Hepatocyte (in vitro differentiated cells): Measurements from ENCODE around the gene UCK2. TPM values are rescaled to one million over a fixed set of nuclear protein-coding genes. Genes with fewer than 3 reads are reported as not detected.

Experiments used
- DNase-seq: peaks from one replicate; pipeline ENCODE4 v3.0.0-alpha.2; 2016; ENCODE audit warnings: low spot score
- H2AFZ ChIP-seq: fragments of 200-600 bp; sonication (generic); 2 replicates; pipeline ENCODE4 v1.6.0; 2016; ENCODE audit warnings: antibody characterized with exemption, mild to moderate bottlenecking
- H3K27ac ChIP-seq: fragments of 200-600 bp; sonication (generic); 2 replicates; pipeline ENCODE4 v1.5.1; 2016; ENCODE audit warnings: mild to moderate bottlenecking
- H3K27me3 ChIP-seq: fragments of 200-600 bp; sonication (generic); 2 replicates; pipeline ENCODE4 v1.6.1; 2016
- H3K36me3 ChIP-seq: fragments of 200-600 bp; sonication (generic); replicated peaks from 2 replicates; pipeline ENCODE4 v1.5.1; 2016; ENCODE audit warnings: low read depth; ENCODE audit not compliant: insufficient read depth
- H3K4me1 ChIP-seq: fragments of 200-600 bp; sonication (generic); 2 replicates; pipeline ENCODE4 v1.5.1; 2016; ENCODE audit warnings: mild to moderate bottlenecking, moderate library complexity; ENCODE audit not compliant: insufficient read depth
- H3K4me2 ChIP-seq: fragments of 200-600 bp; sonication (generic); 2 replicates; pipeline ENCODE4 v1.6.0; 2016
- H3K4me3 ChIP-seq: fragments of 200-600 bp; sonication (generic); 2 replicates; pipeline ENCODE4 v1.5.1; 2016; ENCODE audit warnings: mild to moderate bottlenecking
- H3K79me2 ChIP-seq: fragments of 200-600 bp; sonication (generic); 2 replicates; pipeline ENCODE4 v1.6.0; 2017; ENCODE audit warnings: mild to moderate bottlenecking
- H3K9me2 ChIP-seq: fragments of 200-600 bp; sonication (generic); replicated peaks from 2 replicates; pipeline ENCODE4 v1.6.0; 2017; ENCODE audit warnings: mild to moderate bottlenecking; ENCODE audit not compliant: insufficient read depth
- H3K9me3 ChIP-seq: fragments of 200-600 bp; sonication (generic); 2 replicates; pipeline ENCODE4 v1.5.1; 2016; ENCODE audit warnings: low read depth, mild to moderate bottlenecking
- H4K20me1 ChIP-seq: fragments of 200-600 bp; sonication (generic); 2 replicates; pipeline ENCODE4 v1.6.0; 2016; ENCODE audit warnings: mild to moderate bottlenecking; ENCODE audit not compliant: insufficient read depth, poor library complexity, severe bottlenecking
- EZH2 ChIP-seq: fragments of 200-600 bp; sonication (generic); IDR thresholded peaks from 2 replicates; pipeline ENCODE4 v1.6.1; 2016; ENCODE audit warnings: antibody characterized with exemption, mild to moderate bottlenecking, borderline replicate concordance
- EZH2phosphoT487 ChIP-seq: fragments of 200-600 bp; sonication (generic); IDR thresholded peaks from one replicate; pipeline ENCODE4 v1.6.1; 2018; ENCODE audit warnings: antibody characterized with exemption, mild to moderate bottlenecking, low read depth, moderate library complexity; ENCODE audit not compliant: unreplicated experiment, severe bottlenecking
- WGBS: methylation state at CpG from one replicate; pipeline ENCODE4 v1.1.6; 2016; ENCODE audit warnings: low lambda C conversion rate; ENCODE audit errors: missing lambda C conversion rate; 5-methylcytosine and 5-hydroxymethylcytosine counted together
- polyA plus RNA-seq: library from polyadenylated mRNA; unstranded; fragments of >200 nt; fragmentation: Nextera tagmentation; extraction: Ambion mirVana; gene quantifications from 2 replicates; pipeline ENCODE4 v1.2.1, GENCODE V29; 2016
- total RNA-seq: library from RNA; depleted of rRNA; stranded (reverse); fragments of >200 nt; gene quantifications from 2 replicates; pipeline ENCODE4 v1.2.3, GENCODE V29; 2014
- TF ChIP-seq, protein P1 (sequence below): fragments of 200-600 bp; sonication (generic); IDR thresholded peaks from 2 replicates; pipeline ENCODE4 v1.5.1; 2016; ENCODE audit warnings: antibody characterized with exemption, mild to moderate bottlenecking; ENCODE audit not compliant: poor library complexity

UCK2 gene
- total and polyA plus RNA-seq, 2 experiments from 2014 or later, result 20.9 to 22.2 TPM

DNA sequence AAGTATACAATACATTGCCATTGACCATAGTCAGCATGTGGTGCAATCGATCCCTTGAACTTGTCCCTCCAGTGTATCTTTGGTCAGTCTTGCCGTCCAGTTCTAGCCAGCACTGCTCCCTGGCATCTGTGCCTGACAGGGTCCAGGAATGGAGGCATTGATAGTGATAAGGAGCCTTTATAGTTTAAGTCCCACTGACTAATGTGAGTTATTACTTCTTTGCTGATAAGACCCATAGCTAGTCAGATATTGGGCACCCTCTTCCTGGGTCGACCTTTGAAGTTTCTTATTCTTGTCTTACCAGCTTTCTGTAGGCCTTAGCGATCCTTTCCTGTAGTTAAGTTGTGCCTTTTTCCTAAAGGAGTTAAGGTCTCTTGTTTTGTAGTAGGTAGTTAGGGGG is 13.0 kb downstream of the UCK2 start:
- 48% methylated on average over 4 of the region's 4 CpGs for WGBS
- Histone ChIP-seq H3K27ac (no peak overlapping the region), H3K4me2 (no peak overlapping the region), H3K79me2 (peaks cover 99% of the 10 kb centered on the region), H3K9me3 (no peaks in the 10 kb centered on the region), H4K20me1 (peaks cover 3% of the 10 kb centered on the region), H2AFZ (no peak overlapping the region), H3K4me3 (no peak overlapping the region), H3K36me3 (no peaks in the 10 kb centered on the region), H3K4me1 (no peaks in the 10 kb centered on the region), H3K9me2 (no peaks in the 10 kb centered on the region), H3K27me3 (no peaks in the 10 kb centered on the region)
- no peak for DNase-seq
- TF ChIP-seq, protein P1, sequence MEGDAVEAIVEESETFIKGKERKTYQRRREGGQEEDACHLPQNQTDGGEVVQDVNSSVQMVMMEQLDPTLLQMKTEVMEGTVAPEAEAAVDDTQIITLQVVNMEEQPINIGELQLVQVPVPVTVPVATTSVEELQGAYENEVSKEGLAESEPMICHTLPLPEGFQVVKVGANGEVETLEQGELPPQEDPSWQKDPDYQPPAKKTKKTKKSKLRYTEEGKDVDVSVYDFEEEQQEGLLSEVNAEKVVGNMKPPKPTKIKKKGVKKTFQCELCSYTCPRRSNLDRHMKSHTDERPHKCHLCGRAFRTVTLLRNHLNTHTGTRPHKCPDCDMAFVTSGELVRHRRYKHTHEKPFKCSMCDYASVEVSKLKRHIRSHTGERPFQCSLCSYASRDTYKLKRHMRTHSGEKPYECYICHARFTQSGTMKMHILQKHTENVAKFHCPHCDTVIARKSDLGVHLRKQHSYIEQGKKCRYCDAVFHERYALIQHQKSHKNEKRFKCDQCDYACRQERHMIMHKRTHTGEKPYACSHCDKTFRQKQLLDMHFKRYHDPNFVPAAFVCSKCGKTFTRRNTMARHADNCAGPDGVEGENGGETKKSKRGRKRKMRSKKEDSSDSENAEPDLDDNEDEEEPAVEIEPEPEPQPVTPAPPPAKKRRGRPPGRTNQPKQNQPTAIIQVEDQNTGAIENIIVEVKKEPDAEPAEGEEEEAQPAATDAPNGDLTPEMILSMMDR, result no peak
- TF ChIP-seq EZH2 (no peak), EZH2phosphoT487 (no peak)

- H3K27ac ChIP-seq, result no peak overlapping the region
- peaks cover 99% of the 10 kb centered on the region for H3K79me2 ChIP-seq
- no peaks in the 10 kb centered on the region for H3K9me3 ChIP-seq
- DNase-seq, result no peak
- no peaks in the 10 kb centered on the region for H3K36me3 ChIP-seq
- H3K4me1 ChIP-seq, result no peaks in the 10 kb centered on the region
- no peak overlapping the region for H3K4me3 ChIP-seq
- no peaks in the 10 kb centered on the region for H3K27me3 ChIP-seq
- H4K20me1 ChIP-seq, result peaks cover 3% of the 10 kb centered on the region
- TF ChIP-seq EZH2phosphoT487 (no peak), EZH2 (no peak)
- TF ChIP-seq, protein P1, result no peak
- no peak overlapping the region for H2AFZ ChIP-seq
- WGBS, result 81% methylated on average over 3 of the region's 3 CpGs
- H3K4me2 ChIP-seq, result no peak overlapping the region
- H3K9me2 ChIP-seq, result no peaks in the 10 kb centered on the region
Observed at GRCh38 chr1:165841582-165842017, 14.2 kb downstream of the UCK2 start.

DNA sequence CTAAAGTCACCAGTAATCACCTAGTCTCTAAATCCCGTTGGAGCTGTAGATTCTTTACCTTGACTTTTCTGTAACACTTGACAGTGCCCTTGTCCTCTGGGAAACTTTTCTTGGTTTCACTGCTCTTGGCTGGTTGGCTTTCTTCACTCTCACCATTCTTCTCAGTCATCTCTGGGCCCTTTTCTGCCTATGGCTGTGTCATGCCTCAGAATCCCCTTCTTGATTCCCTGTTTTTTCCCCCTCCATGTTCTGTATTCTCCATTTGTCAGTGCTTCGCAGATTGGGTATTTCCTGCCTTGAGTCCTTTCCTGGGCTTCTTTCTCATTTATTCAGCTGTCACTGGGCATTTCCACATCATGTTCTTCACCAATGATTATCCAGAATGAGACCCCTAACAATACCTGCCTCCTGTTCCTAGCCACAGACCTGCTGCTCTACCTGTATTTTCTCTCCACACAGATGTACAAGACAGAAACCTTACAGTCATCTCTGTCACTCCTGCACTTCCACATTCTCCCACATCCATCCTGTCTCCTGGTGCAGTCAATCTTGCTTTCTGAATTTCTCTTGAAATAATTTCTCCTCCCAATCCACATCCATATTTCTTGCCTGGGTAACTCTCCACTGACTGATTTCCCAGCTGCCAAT is 14.7 kb downstream of the UCK2 start:
- Histone ChIP-seq H3K9me2 (no peaks in the 10 kb centered on the region), H3K4me2 (no peak overlapping the region), H3K4me1 (no peaks in the 10 kb centered on the region), H3K9me3 (no peaks in the 10 kb centered on the region), H3K4me3 (no peak overlapping the region), H2AFZ (no peak overlapping the region), H4K20me1 (peaks cover 3% of the 10 kb centered on the region), H3K27me3 (no peaks in the 10 kb centered on the region), H3K27ac (no peak overlapping the region), H3K79me2 (peaks cover 99% of the 10 kb centered on the region), H3K36me3 (no peaks in the 10 kb centered on the region)
- WGBS, result 63% methylated on average over 2 of the region's 2 CpGs
- DNase-seq, result no peak
- TF ChIP-seq EZH2 (no peak), EZH2phosphoT487 (no peak)
- TF ChIP-seq, protein P1, result no peak
